DND-41 (cell line): ENCODE measurements around the gene CTIF.

Experiments used
- ATAC-seq: fragments of 200-7000 bp; cut with Tn5 transposase; 3 replicates; pipeline ENCODE4 v1.9.1; 2021; ENCODE audit warnings: low read depth; ENCODE audit not compliant: insufficient read depth
- DNase-seq: peaks from one replicate; pipeline ENCODE4 v3.0.0-alpha.2; 2020
- H2AFZ ChIP-seq: 2 replicates; pipeline ENCODE4 v1.6.0; 2012; ENCODE audit warnings: low read depth, low read length
- H3K27ac ChIP-seq: 2 replicates; pipeline ENCODE4 v1.5.1; 2012; ENCODE audit warnings: low read length, inconsistent platforms
- H3K27me3 ChIP-seq: fragments of 200-600 bp; sonication (generic); 2 replicates; pipeline ENCODE4 v1.6.0; 2012; ENCODE audit warnings: low read length, mild to moderate bottlenecking, inconsistent platforms; ENCODE audit not compliant: insufficient read depth, poor library complexity
- H3K36me3 ChIP-seq: 2 replicates; pipeline ENCODE4 v1.5.1; 2012; ENCODE audit warnings: low read length, inconsistent platforms; ENCODE audit not compliant: insufficient read depth
- H3K4me1 ChIP-seq: 2 replicates; pipeline ENCODE4 v1.5.1; 2012; ENCODE audit warnings: mild to moderate bottlenecking, low read length; ENCODE audit not compliant: insufficient read depth
- H3K4me2 ChIP-seq: 2 replicates; pipeline ENCODE4 v1.6.0; 2012; ENCODE audit warnings: mild to moderate bottlenecking, moderate library complexity, low read length, inconsistent platforms; ENCODE audit not compliant: insufficient read depth
- H3K4me3 ChIP-seq, 2 experiments: fragments of 200-600 bp in 1 of 2; shearing (Covaris generic) in 1 of 2; 2 replicates each; pipeline ENCODE4 v1.5.1; 2012 to 2016; ENCODE audit warnings: inconsistent platforms in 2 of 2, low read length in 2 of 2, mild to moderate bottlenecking in 2 of 2, low read depth in 1 of 2, moderate library complexity in 1 of 2
- H3K79me2 ChIP-seq: 2 replicates; pipeline ENCODE4 v1.6.0; 2012; ENCODE audit warnings: low read length, inconsistent platforms; ENCODE audit not compliant: insufficient read depth
- H3K9ac ChIP-seq: 2 replicates; pipeline ENCODE4 v1.6.0; 2012; ENCODE audit warnings: low read depth, mild to moderate bottlenecking, inconsistent platforms, low read length, moderate library complexity
- H3K9me3 ChIP-seq: 2 replicates; pipeline ENCODE4 v1.5.1; 2012; ENCODE audit warnings: low read length, moderate library complexity, mild to moderate bottlenecking, inconsistent platforms; ENCODE audit not compliant: insufficient read depth, severe bottlenecking
- H4K20me1 ChIP-seq: 2 replicates; pipeline ENCODE4 v1.6.0; 2012; ENCODE audit warnings: low read length; ENCODE audit not compliant: insufficient read depth
- EZH2 ChIP-seq: IDR thresholded peaks from 3 replicates; pipeline ENCODE4 v1.6.1; 2012; ENCODE audit warnings: borderline replicate concordance, low read depth, mild to moderate bottlenecking, moderate library complexity, low read length, inconsistent platforms; ENCODE audit not compliant: severe bottlenecking
- TF ChIP-seq, protein P1 (sequence below): IDR thresholded peaks from 2 replicates; pipeline ENCODE4 v1.5.1; 2012; ENCODE audit warnings: borderline replicate concordance, low read length, moderate library complexity, mild to moderate bottlenecking; ENCODE audit not compliant: poor library complexity, severe bottlenecking; ENCODE audit errors: extremely low read depth

Gene CTIF

DNA sequence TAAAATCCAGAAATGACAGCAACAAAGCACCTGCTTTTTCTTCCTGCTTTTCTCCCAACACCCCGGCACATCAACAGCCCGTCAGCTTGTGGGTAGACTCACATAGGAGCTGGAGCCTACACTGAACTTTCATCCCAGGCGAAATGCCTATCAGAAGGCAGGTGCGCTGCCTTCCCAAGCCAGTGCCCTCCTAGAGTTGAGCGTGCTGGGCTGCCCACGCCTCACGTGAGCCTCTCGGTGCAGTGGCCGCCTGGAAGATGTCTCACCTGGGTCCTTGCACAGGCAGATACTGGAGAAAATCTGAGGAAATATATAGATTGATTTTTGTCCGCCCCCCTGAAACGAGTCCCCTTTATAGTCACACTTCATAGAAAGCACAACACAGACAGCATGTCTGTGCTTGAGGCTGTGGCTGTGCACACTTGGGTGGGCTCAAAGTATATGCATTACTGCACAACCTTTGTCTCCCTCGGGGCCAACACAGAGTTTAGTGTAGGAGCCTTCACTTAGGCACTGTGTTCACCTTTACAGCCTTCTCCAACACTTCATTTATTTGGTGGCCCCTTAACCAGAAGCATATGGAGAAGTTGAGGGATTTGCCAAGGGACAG lies 299.4 kb downstream of the CTIF start:
- Histone ChIP-seq H3K27ac (no peak overlapping the region), H3K4me3 (no peak overlapping the region), H3K9me3 (no peaks in the 10 kb centered on the region), H2AFZ (no peak overlapping the region), H3K27me3 (no peaks in the 10 kb centered on the region), H3K79me2 (no peaks in the 10 kb centered on the region), H3K36me3 (no peaks in the 10 kb centered on the region), H3K9ac (no peak overlapping the region), H3K4me1 (peaks cover 23% of the 10 kb centered on the region), H3K4me2 (no peak overlapping the region), H4K20me1 (no peaks in the 10 kb centered on the region)
- DNase-seq (no peak), ATAC-seq (no peak)
- TF ChIP-seq EZH2, result no peak
- TF ChIP-seq, protein P1, sequence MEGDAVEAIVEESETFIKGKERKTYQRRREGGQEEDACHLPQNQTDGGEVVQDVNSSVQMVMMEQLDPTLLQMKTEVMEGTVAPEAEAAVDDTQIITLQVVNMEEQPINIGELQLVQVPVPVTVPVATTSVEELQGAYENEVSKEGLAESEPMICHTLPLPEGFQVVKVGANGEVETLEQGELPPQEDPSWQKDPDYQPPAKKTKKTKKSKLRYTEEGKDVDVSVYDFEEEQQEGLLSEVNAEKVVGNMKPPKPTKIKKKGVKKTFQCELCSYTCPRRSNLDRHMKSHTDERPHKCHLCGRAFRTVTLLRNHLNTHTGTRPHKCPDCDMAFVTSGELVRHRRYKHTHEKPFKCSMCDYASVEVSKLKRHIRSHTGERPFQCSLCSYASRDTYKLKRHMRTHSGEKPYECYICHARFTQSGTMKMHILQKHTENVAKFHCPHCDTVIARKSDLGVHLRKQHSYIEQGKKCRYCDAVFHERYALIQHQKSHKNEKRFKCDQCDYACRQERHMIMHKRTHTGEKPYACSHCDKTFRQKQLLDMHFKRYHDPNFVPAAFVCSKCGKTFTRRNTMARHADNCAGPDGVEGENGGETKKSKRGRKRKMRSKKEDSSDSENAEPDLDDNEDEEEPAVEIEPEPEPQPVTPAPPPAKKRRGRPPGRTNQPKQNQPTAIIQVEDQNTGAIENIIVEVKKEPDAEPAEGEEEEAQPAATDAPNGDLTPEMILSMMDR, result no peak

DNA sequence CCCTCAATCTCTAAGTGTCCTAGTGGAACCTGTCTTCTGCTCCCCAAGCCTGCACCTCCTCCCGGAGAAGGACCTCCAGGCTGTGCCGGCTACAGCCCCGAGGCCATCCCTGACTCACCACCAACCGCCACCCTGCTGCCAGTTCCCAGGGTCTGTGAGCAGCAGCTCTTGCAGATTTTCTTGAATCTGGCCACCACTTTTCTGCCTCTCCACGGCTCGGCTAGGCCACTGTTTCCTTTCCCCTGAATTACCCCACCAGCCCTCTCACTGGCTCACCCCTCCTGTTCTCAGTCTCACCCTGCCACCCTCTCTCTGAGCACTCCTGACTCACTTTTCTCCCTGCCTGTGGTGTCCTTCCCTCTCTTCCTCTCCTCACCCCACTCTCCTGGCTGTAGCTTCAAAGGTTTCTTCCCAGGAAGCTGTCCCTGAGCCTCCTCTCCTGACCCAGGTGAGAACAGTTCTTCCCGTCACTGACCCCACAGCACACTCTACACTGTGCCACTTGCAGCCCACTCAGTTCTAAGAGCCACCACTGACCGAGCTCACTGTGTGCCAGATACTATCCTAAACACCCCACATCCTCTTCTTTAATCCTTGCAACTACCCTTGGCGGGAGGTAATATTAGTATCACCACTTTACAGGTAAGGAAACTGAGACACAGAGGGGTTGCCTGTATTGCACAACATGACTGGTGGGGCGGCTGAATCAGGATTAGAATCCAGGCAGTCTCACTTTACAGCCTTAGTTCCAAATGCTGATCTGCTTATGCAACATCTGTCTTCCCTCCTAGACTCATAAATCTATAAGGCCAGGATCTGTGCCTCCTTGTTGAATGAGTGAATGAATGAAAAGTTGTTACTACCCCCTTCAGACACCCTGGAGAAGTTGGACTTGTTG lies 300.3 kb downstream of the CTIF start:
- no peak for ATAC-seq
- Histone ChIP-seq H3K9me3 (no peaks in the 10 kb centered on the region), H2AFZ (no peak overlapping the region), H3K79me2 (no peaks in the 10 kb centered on the region), H3K27ac (no peak overlapping the region; the same call in 1 of the 2 replicates), H3K9ac (no peak overlapping the region), H3K4me3 (no peak overlapping the region), H3K36me3 (no peaks in the 10 kb centered on the region), H3K27me3 (no peaks in the 10 kb centered on the region), H3K4me1 (peaks cover 32% of the 10 kb centered on the region), H3K4me2 (no peak overlapping the region), H4K20me1 (no peaks in the 10 kb centered on the region)
- TF ChIP-seq, protein P1, result no peak
- TF ChIP-seq EZH2, result no peak
- DNase-seq, result no peak

DNA sequence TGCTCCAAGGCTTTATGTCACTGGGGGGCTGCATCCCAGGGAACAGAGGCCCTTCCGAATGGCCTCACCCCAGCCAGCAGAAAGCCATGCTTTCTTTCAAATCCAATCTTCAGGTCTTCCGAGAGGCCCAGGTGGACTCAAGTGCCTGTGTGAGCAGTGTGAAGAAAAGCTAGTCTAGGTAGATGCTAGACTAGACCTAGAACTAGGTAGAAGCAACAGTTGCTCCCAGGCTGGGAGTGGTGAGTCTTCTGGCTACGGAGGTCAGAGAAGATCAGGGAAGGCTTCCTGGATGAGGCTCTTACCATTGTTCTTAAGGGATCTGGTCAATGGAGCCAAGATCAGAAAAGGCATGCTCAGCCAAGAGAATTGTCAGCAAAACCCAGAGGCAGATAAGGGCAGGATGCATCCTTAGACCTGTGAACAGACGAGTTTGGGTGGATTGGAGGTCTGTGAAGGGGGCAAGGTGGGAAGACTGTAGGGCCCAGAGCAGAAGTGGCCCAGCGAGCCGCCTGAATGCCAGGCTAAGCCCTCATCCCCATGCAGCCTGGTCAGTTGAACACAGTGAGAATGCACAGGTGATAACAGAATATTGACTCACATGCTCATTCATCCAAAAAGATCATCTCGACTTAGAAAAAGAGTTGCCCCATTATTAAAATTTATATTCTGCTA lies 301.1 kb downstream of the CTIF start:
- H3K27me3 ChIP-seq, result no peaks in the 10 kb centered on the region

More for the DNA sequence above, 301.1 kb downstream of the CTIF start:
- Histone ChIP-seq H4K20me1 (no peaks in the 10 kb centered on the region), H3K36me3 (no peaks in the 10 kb centered on the region), H3K79me2 (no peaks in the 10 kb centered on the region), H3K4me3 (no peak overlapping the region), H3K9me3 (no peaks in the 10 kb centered on the region), H3K4me2 (no peak overlapping the region), H3K27ac (no peak overlapping the region), H2AFZ (no peak overlapping the region), H3K9ac (no peak overlapping the region), H3K4me1 (peaks cover 32% of the 10 kb centered on the region)
- no peak for ATAC-seq
- TF ChIP-seq, protein P1, result no peak
- TF ChIP-seq EZH2, result no peak
- DNase-seq, result no peak
